Transverse colon (tissue), 3 donors: ENCODE measurements around the gene REEP1.

Source experiments
- CTCF ChIP-seq, 5 experiments: fragments of 200-600 bp in 3 of 5; fragments of 450-650 bp in 2 of 5; sonication (generic) in 3 of 5; IDR thresholded peaks; 1 replicate in 2 of 5; 2 replicates in 3 of 5; pipeline ENCODE4 v1.5.1; 2016 to 2017; ENCODE audit warnings: antibody characterized with exemption in 5 of 5, inconsistent platforms in 3 of 5, mild to moderate bottlenecking in 2 of 5, moderate library complexity in 1 of 5
- POLR2A ChIP-seq: fragments of 450-650 bp; IDR thresholded peaks from one replicate; pipeline ENCODE4 v1.6.1; 2016; ENCODE audit warnings: antibody characterized with exemption, mild to moderate bottlenecking, moderate library complexity

GRCh38 chr2:86337244-86337835 is at the start of gene REEP1:
- TF ChIP-seq CTCF (IDR thresholded peaks at IDR 0.05) (no peak), POLR2A (no peak)
